Vagina (tissue), 2 donors: ENCODE measurements around the gene INSC.

Experiments
- CTCF ChIP-seq, 3 experiments: fragments of 450-650 bp in 2 of 3; fragments of 200-600 bp in 1 of 3; sonication (generic) in 1 of 3; IDR thresholded peaks; one replicate each; pipeline ENCODE4 v1.5.1; 2017 to 2019; ENCODE audit warnings: antibody characterized with exemption in 3 of 3, mild to moderate bottlenecking in 2 of 3, moderate library complexity in 2 of 3
- POLR2AphosphoS5 ChIP-seq, 2 donors: sonication (generic); formaldehyde crosslinking; IDR thresholded peaks; one replicate each; pipeline ENCODE4 v1.9.0; 2017; ENCODE audit warnings: antibody characterized with exemption in 2 of 2, mild to moderate bottlenecking in 2 of 2, low read depth in 1 of 2; ENCODE audit not compliant: insufficient read depth in 1 of 2

- no peak for TF ChIP-seq CTCF (IDR thresholded peaks at IDR 0.05)
- no peak for TF ChIP-seq POLR2AphosphoS5 (IDR thresholded peaks at IDR 0.05; ENCODE audit: insufficient read depth in 1 of 2, low read depth in 1 of 2)
Measured at GRCh38 chr11:15238856-15239255, 124.1 kb downstream of the INSC start.
